K562 (cell line): ENCODE measurements around the gene NFATC1. TPM values are rescaled to one million over a fixed set of nuclear protein-coding genes. Genes with fewer than 3 reads are reported as not detected.

Experiments
- DIDO1 ChIP-seq: fragments of 450-650 bp; IDR thresholded peaks from 2 replicates; pipeline ENCODE4 v1.6.1; 2016; ENCODE audit warnings: low read depth, missing biosample characterization, missing genetic modification characterization
- ETV6 ChIP-seq, 3 experiments: fragments of 150-350 bp in 1 of 3; sonication (generic) in 1 of 3; formaldehyde crosslinking in 1 of 3; IDR thresholded peaks; 2 replicates each; pipeline versions ENCODE4 v1.6.1 to v1.8.0; 2014 to 2022; ENCODE audit warnings: borderline replicate concordance in 2 of 3, low read depth in 2 of 3, antibody characterized with exemption in 1 of 3, low read length in 1 of 3, mild to moderate bottlenecking in 1 of 3, missing genetic modification reagents in 1 of 3
- LEF1 ChIP-seq: fragments of 450-650 bp; IDR thresholded peaks from 2 replicates; pipeline ENCODE4 v1.6.1; 2016; ENCODE audit warnings: mild to moderate bottlenecking
- PCBP2 ChIP-seq: fragments of 200-400 bp; formaldehyde crosslinking; IDR thresholded peaks from 2 replicates; pipeline ENCODE4 v1.6.1; 2018; ENCODE audit warnings: low read length, low read depth, mild to moderate bottlenecking, moderate library complexity; ENCODE audit not compliant: poor library complexity, severe bottlenecking
- PHF21A ChIP-seq: fragments of 450-650 bp; IDR thresholded peaks from 2 replicates; pipeline ENCODE4 v1.6.1; 2017; ENCODE audit warnings: low read depth, borderline replicate concordance
- SAFB2 ChIP-seq: fragments of 200-400 bp; formaldehyde crosslinking; IDR thresholded peaks from 2 replicates; pipeline ENCODE4 v1.6.1; 2018; ENCODE audit warnings: borderline replicate concordance, low read length, low read depth, moderate library complexity; ENCODE audit not compliant: severe bottlenecking
- ZNF699 ChIP-seq: fragments of 250-450 bp; sonication (Bioruptor Pico); IDR thresholded peaks from 2 replicates; pipeline ENCODE4 v1.8.0; 2021; ENCODE audit warnings: mild to moderate bottlenecking, moderate library complexity; ENCODE audit not compliant: insufficient replicate concordance
- polyA plus RNA-seq, 8 experiments: library from polyadenylated mRNA; depleted of rRNA in 4 of 8; stranded (reverse) in 5 of 8; unstranded in 3 of 8; fragments of >200 nt; fragmentation: Nextera tagmentation in 2 of 8; fragmentation: Illumina TruSeq in 1 of 8; extraction: Ambion mirVana in 2 of 8; extraction: Trizol in 1 of 8; gene quantifications; 2 replicates each; pipeline versions ENCODE4 v1.2.1 to v1.2.3, GENCODE V29; 2011 to 2014; ENCODE audit warnings: inconsistent platforms in 1 of 8, missing spikeins in 1 of 8
- total RNA-seq, 7 experiments: library from RNA; depleted of rRNA in 6 of 7; stranded (reverse); fragments of >200 nt in 6 of 7; fragmentation: Illumina TruSeq in 2 of 7; extraction: Trizol in 2 of 7; gene quantifications; 2 replicates each; pipeline versions ENCODE4 v1.2.1 to v1.2.3, GENCODE V29; 2011 to 2021; ENCODE audit warnings: low replicate concordance in 1 of 7
- TF ChIP-seq, protein P1 (sequence below): fragments of 450-650 bp; IDR thresholded peaks from 2 replicates; pipeline ENCODE4 v1.6.1; 2014; ENCODE audit warnings: low read depth, mild to moderate bottlenecking, moderate library complexity, borderline replicate concordance
- TF ChIP-seq, protein P2 (sequence below): fragments of 450-650 bp; formaldehyde crosslinking; IDR thresholded peaks from 2 replicates; pipeline ENCODE4 v1.4.0; 2022; ENCODE audit warnings: missing genetic modification characterization
- TF ChIP-seq, protein P3 (sequence below), 2 experiments: fragments of 450-650 bp; IDR thresholded peaks; 2 replicates each; pipeline ENCODE4 v1.6.1; 2016

The NFATC1 gene
- total and polyA plus RNA-seq, 9 of the 15 experiments (the other 6 are each of a cell fraction or from before 2014, with no cell fraction given) = 1.1 to 16.4 (median 2.5) TPM

DNA sequence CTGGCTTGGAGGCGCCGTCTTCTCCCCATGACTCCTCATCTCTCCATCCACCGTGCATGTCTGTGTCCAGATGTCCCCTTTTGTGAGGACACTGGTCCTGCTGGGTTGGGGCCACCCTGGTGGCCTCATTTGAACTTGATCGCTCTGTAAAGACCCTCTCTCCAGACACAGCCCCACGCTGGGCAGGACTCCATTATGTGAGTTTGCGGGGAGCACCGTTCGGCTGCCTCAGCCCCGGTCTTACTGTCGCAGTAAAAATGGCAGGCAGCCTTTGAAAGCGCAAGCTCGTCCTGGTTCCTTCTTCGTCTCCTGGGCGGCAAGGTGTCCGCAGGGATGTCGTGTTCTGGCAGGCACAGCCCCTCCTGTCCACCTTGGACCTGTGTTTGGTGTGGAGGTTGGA is 17.7 kb downstream of the NFATC1 start (continued):
- TF ChIP-seq PHF21A = no peak
- no peak for TF ChIP-seq ZNF699
- no peak for TF ChIP-seq LEF1
- TF ChIP-seq PCBP2 = no peak
- TF ChIP-seq ETV6 (IDR thresholded peaks at IDR 0.05; ENCODE audit: borderline replicate concordance in 1 of 2, low read depth in 2 of 2, low read length in 1 of 2) = no peak
- no peak for TF ChIP-seq ETV6 (CRISPR knock-in tag; IDR thresholded peaks at IDR 0.05; ENCODE audit: borderline replicate concordance)
- no peak for TF ChIP-seq SAFB2
- TF ChIP-seq, protein P1, sequence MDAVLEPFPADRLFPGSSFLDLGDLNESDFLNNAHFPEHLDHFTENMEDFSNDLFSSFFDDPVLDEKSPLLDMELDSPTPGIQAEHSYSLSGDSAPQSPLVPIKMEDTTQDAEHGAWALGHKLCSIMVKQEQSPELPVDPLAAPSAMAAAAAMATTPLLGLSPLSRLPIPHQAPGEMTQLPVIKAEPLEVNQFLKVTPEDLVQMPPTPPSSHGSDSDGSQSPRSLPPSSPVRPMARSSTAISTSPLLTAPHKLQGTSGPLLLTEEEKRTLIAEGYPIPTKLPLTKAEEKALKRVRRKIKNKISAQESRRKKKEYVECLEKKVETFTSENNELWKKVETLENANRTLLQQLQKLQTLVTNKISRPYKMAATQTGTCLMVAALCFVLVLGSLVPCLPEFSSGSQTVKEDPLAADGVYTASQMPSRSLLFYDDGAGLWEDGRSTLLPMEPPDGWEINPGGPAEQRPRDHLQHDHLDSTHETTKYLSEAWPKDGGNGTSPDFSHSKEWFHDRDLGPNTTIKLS = no peak
- TF ChIP-seq, protein P2, sequence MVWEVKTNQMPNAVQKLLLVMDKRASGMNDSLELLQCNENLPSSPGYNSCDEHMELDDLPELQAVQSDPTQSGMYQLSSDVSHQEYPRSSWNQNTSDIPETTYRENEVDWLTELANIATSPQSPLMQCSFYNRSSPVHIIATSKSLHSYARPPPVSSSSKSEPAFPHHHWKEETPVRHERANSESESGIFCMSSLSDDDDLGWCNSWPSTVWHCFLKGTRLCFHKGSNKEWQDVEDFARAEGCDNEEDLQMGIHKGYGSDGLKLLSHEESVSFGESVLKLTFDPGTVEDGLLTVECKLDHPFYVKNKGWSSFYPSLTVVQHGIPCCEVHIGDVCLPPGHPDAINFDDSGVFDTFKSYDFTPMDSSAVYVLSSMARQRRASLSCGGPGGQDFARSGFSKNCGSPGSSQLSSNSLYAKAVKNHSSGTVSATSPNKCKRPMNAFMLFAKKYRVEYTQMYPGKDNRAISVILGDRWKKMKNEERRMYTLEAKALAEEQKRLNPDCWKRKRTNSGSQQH (CRISPR knock-in tag) = no peak
- TF ChIP-seq DIDO1 (tag) = no peak
- TF ChIP-seq, protein P3, sequence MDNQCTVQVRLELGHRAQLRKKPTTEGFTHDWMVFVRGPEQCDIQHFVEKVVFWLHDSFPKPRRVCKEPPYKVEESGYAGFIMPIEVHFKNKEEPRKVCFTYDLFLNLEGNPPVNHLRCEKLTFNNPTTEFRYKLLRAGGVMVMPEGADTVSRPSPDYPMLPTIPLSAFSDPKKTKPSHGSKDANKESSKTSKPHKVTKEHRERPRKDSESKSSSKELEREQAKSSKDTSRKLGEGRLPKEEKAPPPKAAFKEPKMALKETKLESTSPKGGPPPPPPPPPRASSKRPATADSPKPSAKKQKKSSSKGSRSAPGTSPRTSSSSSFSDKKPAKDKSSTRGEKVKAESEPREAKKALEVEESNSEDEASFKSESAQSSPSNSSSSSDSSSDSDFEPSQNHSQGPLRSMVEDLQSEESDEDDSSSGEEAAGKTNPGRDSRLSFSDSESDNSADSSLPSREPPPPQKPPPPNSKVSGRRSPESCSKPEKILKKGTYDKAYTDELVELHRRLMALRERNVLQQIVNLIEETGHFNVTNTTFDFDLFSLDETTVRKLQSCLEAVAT (IDR thresholded peaks at IDR 0.05) = no peak
- TF ChIP-seq, all 486 proteins: peak for 0
